Thyroid gland (tissue), 4 donors: Measurements from ENCODE around the gene BARX1.

ENCODE experiments used
- CTCF ChIP-seq, 6 experiments: fragments of 200-600 bp in 3 of 6; fragments of 450-650 bp in 3 of 6; sonication (generic) in 3 of 6; IDR thresholded peaks; one replicate each; pipeline ENCODE4 v1.5.1; 2016 to 2019; ENCODE audit warnings: antibody characterized with exemption in 6 of 6, mild to moderate bottlenecking in 2 of 6, inconsistent platforms in 1 of 6, moderate library complexity in 1 of 6
- POLR2A ChIP-seq, 2 donors: fragments of 450-650 bp; IDR thresholded peaks; one replicate each; pipeline ENCODE4 v1.6.1; 2017; ENCODE audit warnings: antibody characterized with exemption in 2 of 2, mild to moderate bottlenecking in 2 of 2, moderate library complexity in 1 of 2

GRCh38 chr9:93963969-93964368 lies 8.8 kb upstream of the BARX1 start:
- TF ChIP-seq CTCF (IDR thresholded peaks at IDR 0.05) (no peak), POLR2A (IDR thresholded peaks at IDR 0.05) (no peak)
